Psoas muscle (tissue), 8 donors: ENCODE data around the gene SPINK5. TPM values are rescaled to one million over a fixed set of nuclear protein-coding genes. Genes with fewer than 3 reads are reported as not detected.
"Not testable (repeated sequence)": the region's sequence is repeated elsewhere in the genome, so short reads cannot be mapped to it uniquely, and the experiment has no call there.

ENCODE experiments used
- ATAC-seq, 4 donors: fragments of 200-7000 bp; cut with Tn5 transposase; one replicate each; pipeline ENCODE4 v1.9.1; 2020; ENCODE audit warnings: moderate library complexity in 3 of 4, mild to moderate bottlenecking in 2 of 4
- DNase-seq, 2 donors: peaks; one replicate each; pipeline ENCODE4 v3.0.0-alpha.2; 2020
- H3K27ac ChIP-seq: fragments of 200-600 bp; one replicate; pipeline ENCODE4 v1.8.0; 2022
- H3K27me3 ChIP-seq, 3 donors: fragments of 200-600 bp in 1 of 3; one replicate each; pipeline versions ENCODE4 v1.6.1 to v1.8.0; 2013 to 2022; ENCODE audit warnings: low read length in 2 of 3, mild to moderate bottlenecking in 2 of 3, moderate library complexity in 1 of 3; ENCODE audit not compliant: insufficient read depth in 3 of 3
- H3K36me3 ChIP-seq, 2 donors: fragments of 200-600 bp in 1 of 2; one replicate each; pipeline versions ENCODE4 v1.6.1 to v1.8.0; 2013 to 2022; ENCODE audit warnings: low read depth in 1 of 2, mild to moderate bottlenecking in 1 of 2, moderate library complexity in 1 of 2; ENCODE audit not compliant: insufficient read depth in 1 of 2
- H3K4me1 ChIP-seq: fragments of 200-600 bp; one replicate; pipeline ENCODE4 v1.8.0; 2022
- H3K4me3 ChIP-seq: fragments of 200-600 bp; one replicate; pipeline ENCODE4 v1.8.0; 2022; ENCODE audit warnings: mild to moderate bottlenecking
- H3K9me3 ChIP-seq: fragments of 200-600 bp; one replicate; pipeline ENCODE4 v1.8.0; 2022
- CTCF ChIP-seq: fragments of 200-600 bp; IDR thresholded peaks from one replicate; pipeline ENCODE4 v1.8.0; 2022; ENCODE audit warnings: antibody characterized with exemption
- WGBS, 3 donors: extraction: QIAGEN DNeasy Blood & Tissue Kit; methylation state at CpG; one replicate each; pipeline versions ENCODE4 v1.1.6 to v1.1.7; 2013; 5-methylcytosine and 5-hydroxymethylcytosine counted together
- intact Hi-C, 2 donors: fragments of 100-400 bp; cut with DNase I; formaldehyde crosslinking; loops; one replicate each; pipeline versions ENCODE4 v1.11.0 to v1.14.2; 2022
- polyA plus RNA-seq, 3 donors: library from polyadenylated mRNA; stranded (reverse); fragments of 200-250 nt; gene quantifications; one replicate each; pipeline ENCODE4 v1.2.3, GENCODE V29; 2013
- total RNA-seq, 4 donors: library from RNA; stranded (reverse); fragmentation: NEBNext Ultra II Directional in 2 of 4; extraction: Animal tissue kit (Norgen Biotek cat#: 25700) in 2 of 4; gene quantifications; one replicate each; pipeline versions ENCODE4 v1.2.1 to v1.2.4, GENCODE V29; 2021 to 2023
- donor health status: healthy with polysubstance abuse.
- donor health status: DM: no; HTN: no; CAD: no; lungs with moderate emphysema.
- donor health status: Bipolar disorder and iron deficiency.
- donor health status: healthy.
- donor health status: DM: yes; HTN: yes; CAD: no.
- donor health status: DM: no; HTN: no; CAD: no.
- donor health status: DM: no; HTN: no; CAD: no.
- donor health status: DM: yes; HTN: yes; CAD: no.

Gene SPINK5
- total and polyA plus RNA-seq, 7 donors, result 0.05 to 0.90 (median 0.29) TPM; not detected in 1

GRCh38 chr5:148029131-148029530 is 34.6 kb upstream of the SPINK5 start:
- Histone ChIP-seq H3K4me3 (no peak overlapping the region), H3K36me3 (no peaks in the 10 kb centered on the region), H3K4me1 (no peaks in the 10 kb centered on the region), H3K27ac (no peak overlapping the region), H3K9me3 (no peaks in the 10 kb centered on the region), H3K27me3 (no peaks in the 10 kb centered on the region)
- WGBS, 3 donors, result 51 to 64% (median 59%) methylated on average over 4 of the region's 4 CpGs
- ATAC-seq, result no peak
- DNase-seq, result no peak
- no peak for TF ChIP-seq CTCF
- intact Hi-C loops, result no loop called here

- Histone ChIP-seq H3K9me3 (no peaks in the 10 kb centered on the region), H3K27me3 (no peaks in the 10 kb centered on the region), H3K27ac (no peak overlapping the region), H3K4me1 (no peaks in the 10 kb centered on the region), H3K36me3 (no peaks in the 10 kb centered on the region), H3K4me3 (no peak overlapping the region)
- no peak for TF ChIP-seq CTCF
- no peak for DNase-seq
- 77 to 82% (median 80%) methylated on average over 1 of the region's 1 CpG for WGBS, 3 donors
- no peak for ATAC-seq
- intact Hi-C loops, result no loop called here
Measured at GRCh38 chr5:148033134-148033533, 30.6 kb upstream of the SPINK5 start.

- Histone ChIP-seq H3K27me3 (no peaks in the 10 kb centered on the region), H3K9me3 (no peaks in the 10 kb centered on the region), H3K4me1 (no peaks in the 10 kb centered on the region), H3K36me3 (no peaks in the 10 kb centered on the region), H3K27ac (no peak overlapping the region), H3K4me3 (no peak overlapping the region)
- ATAC-seq, result no peak
- intact Hi-C loops, result no loop called here
- DNase-seq, result no peak
- TF ChIP-seq CTCF, result no peak
Measured at GRCh38 chr5:148035676-148036075, 28.1 kb upstream of the SPINK5 start.

- Histone ChIP-seq H3K27ac (no peak overlapping the region), H3K9me3 (peaks cover 2% of the 10 kb centered on the region), H3K27me3 (no peaks in the 10 kb centered on the region), H3K4me1 (no peaks in the 10 kb centered on the region), H3K4me3 (no peak overlapping the region), H3K36me3 (no peaks in the 10 kb centered on the region)
- 48 to 60% (median 54%) methylated on average over 5 of the region's 5 CpGs for WGBS, 3 donors
- no peak for ATAC-seq
- no peak for DNase-seq
- TF ChIP-seq CTCF, result no peak
- intact Hi-C loops, result no loop called here
Measured at GRCh38 chr5:148042881-148043280, 20.9 kb upstream of the SPINK5 start.

- no peak for ATAC-seq
- Histone ChIP-seq H3K4me1 (no peaks in the 10 kb centered on the region), H3K4me3 (no peak overlapping the region), H3K36me3 (no peaks in the 10 kb centered on the region), H3K27me3 (no peaks in the 10 kb centered on the region), H3K9me3 (peaks cover 2% of the 10 kb centered on the region), H3K27ac (no peak overlapping the region)
- no peak for DNase-seq
- intact Hi-C loops, result no loop called here
- no peak for TF ChIP-seq CTCF
- WGBS, 3 donors, result 88 to 92% (median 92%) methylated on average over 2 of the region's 2 CpGs
Measured at GRCh38 chr5:148043705-148044104, 20.1 kb upstream of the SPINK5 start.

GRCh38 chr5:148055160-148055559 is 8.6 kb upstream of the SPINK5 start:
- H3K4me3 ChIP-seq, intact Hi-C loops, ATAC-seq, H3K27me3 ChIP-seq, DNase-seq, H3K27ac ChIP-seq, H3K36me3 ChIP-seq, H3K4me1 ChIP-seq: not testable (repeated sequence)
- WGBS, 3 donors, result 59 to 66% (median 62%) methylated on average over 2 of the region's 2 CpGs
- H3K9me3 ChIP-seq, result peaks cover 14% of the 10 kb centered on the region
